Esophagus squamous epithelium (tissue), 4 donors: Measurements from ENCODE around the gene MORN5.

Source experiments
- POLR2A ChIP-seq, 4 donors: fragments of 450-650 bp; IDR thresholded peaks; one replicate each; pipeline ENCODE4 v1.6.1; 2017; ENCODE audit warnings: antibody characterized with exemption in 4 of 4, mild to moderate bottlenecking in 4 of 4, moderate library complexity in 3 of 4
- TF ChIP-seq, protein P1 (sequence below), 6 experiments: fragments of 450-650 bp in 4 of 6; fragments of 200-600 bp in 2 of 6; sonication (generic) in 2 of 6; IDR thresholded peaks; one replicate each; pipeline ENCODE4 v1.5.1; 2016 to 2019; ENCODE audit warnings: antibody characterized with exemption in 6 of 6, mild to moderate bottlenecking in 4 of 6, moderate library complexity in 4 of 6

DNA sequence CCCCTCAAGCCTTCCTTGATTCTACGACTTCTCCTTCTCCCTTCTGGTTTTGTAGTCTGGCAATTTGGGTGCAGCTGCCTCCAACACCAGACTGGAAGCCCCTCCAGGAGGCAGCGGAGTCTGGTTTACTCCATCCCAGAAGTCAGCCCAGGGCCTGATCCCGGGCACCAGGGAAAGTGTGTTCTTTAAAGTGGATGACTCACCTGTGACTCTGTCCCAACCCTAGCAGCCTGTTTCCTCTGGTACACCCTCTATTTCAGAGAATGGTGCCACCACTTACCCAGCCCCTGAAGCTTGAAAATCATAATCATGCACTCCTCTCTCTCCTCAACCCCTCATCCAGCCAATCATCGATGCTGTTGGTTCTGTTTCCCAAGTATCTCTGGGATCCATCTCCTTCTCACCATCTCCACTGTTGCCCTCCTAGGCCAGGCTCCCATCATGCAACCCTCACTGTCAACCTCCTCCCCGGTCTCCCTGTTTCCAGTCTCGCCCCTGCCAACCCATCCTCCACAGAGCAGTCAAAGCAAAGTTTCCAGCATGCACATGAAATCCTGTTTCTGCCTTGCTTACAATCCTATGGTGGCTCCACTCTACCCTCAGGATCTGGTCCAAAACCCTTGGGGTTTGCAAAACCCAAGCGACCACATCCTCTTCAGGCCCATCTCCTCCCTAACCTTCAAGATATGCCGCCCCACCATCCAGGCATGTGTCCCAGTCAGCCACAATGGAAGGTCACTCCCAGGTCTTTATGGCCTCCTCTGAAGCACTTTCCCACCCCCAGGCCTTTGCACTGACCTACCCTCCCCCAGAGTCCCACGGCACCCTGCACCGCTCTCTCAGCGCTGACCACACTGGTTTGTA lies 58.6 kb downstream of the MORN5 start:
- TF ChIP-seq, protein P1, sequence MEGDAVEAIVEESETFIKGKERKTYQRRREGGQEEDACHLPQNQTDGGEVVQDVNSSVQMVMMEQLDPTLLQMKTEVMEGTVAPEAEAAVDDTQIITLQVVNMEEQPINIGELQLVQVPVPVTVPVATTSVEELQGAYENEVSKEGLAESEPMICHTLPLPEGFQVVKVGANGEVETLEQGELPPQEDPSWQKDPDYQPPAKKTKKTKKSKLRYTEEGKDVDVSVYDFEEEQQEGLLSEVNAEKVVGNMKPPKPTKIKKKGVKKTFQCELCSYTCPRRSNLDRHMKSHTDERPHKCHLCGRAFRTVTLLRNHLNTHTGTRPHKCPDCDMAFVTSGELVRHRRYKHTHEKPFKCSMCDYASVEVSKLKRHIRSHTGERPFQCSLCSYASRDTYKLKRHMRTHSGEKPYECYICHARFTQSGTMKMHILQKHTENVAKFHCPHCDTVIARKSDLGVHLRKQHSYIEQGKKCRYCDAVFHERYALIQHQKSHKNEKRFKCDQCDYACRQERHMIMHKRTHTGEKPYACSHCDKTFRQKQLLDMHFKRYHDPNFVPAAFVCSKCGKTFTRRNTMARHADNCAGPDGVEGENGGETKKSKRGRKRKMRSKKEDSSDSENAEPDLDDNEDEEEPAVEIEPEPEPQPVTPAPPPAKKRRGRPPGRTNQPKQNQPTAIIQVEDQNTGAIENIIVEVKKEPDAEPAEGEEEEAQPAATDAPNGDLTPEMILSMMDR (IDR thresholded peaks at IDR 0.05), result no peak
- no peak for TF ChIP-seq POLR2A (IDR thresholded peaks at IDR 0.05)
